Neutrophil (primary cell): ENCODE measurements around the gene PPP6R3.

Experiments
- H3K27ac ChIP-seq: fragments of 200-600 bp; sonication (generic); 2 replicates; pipeline ENCODE4 v1.5.1; 2016; ENCODE audit warnings: mild to moderate bottlenecking, moderate library complexity
- H3K27me3 ChIP-seq: fragments of 200-600 bp; sonication (generic); 2 replicates; pipeline ENCODE4 v1.6.0; 2016; ENCODE audit warnings: mild to moderate bottlenecking
- H3K36me3 ChIP-seq: fragments of 200-600 bp; sonication (generic); 2 replicates; pipeline ENCODE4 v1.5.1; 2017
- H3K4me1 ChIP-seq, 2 experiments: fragments of 200-600 bp in 1 of 2; sonication (generic) in 1 of 2; 1 replicate in 1 of 2; 2 replicates in 1 of 2; pipeline versions ENCODE4 v1.5.1 to v1.6.1; 2013 to 2016; ENCODE audit warnings: low read depth in 1 of 2, low read length in 1 of 2, mild to moderate bottlenecking in 1 of 2, moderate library complexity in 1 of 2; ENCODE audit not compliant: control insufficient read depth in 1 of 2, insufficient read depth in 1 of 2
- H3K4me3 ChIP-seq, 2 experiments: fragments of 200-600 bp in 1 of 2; sonication (generic) in 1 of 2; 1 replicate in 1 of 2; 2 replicates in 1 of 2; pipeline ENCODE4 v1.5.1; 2013 to 2016; ENCODE audit warnings: low read depth in 1 of 2, low read length in 1 of 2, mild to moderate bottlenecking in 1 of 2, moderate library complexity in 1 of 2
- H3K9me3 ChIP-seq: fragments of 200-600 bp; sonication (generic); 2 replicates; pipeline ENCODE4 v1.5.1; 2016
- TF ChIP-seq, protein P1 (sequence below): fragments of 200-600 bp; sonication (generic); IDR thresholded peaks from 2 replicates; pipeline ENCODE4 v1.5.1; 2016; ENCODE audit warnings: antibody characterized with exemption

The PPP6R3 gene

DNA sequence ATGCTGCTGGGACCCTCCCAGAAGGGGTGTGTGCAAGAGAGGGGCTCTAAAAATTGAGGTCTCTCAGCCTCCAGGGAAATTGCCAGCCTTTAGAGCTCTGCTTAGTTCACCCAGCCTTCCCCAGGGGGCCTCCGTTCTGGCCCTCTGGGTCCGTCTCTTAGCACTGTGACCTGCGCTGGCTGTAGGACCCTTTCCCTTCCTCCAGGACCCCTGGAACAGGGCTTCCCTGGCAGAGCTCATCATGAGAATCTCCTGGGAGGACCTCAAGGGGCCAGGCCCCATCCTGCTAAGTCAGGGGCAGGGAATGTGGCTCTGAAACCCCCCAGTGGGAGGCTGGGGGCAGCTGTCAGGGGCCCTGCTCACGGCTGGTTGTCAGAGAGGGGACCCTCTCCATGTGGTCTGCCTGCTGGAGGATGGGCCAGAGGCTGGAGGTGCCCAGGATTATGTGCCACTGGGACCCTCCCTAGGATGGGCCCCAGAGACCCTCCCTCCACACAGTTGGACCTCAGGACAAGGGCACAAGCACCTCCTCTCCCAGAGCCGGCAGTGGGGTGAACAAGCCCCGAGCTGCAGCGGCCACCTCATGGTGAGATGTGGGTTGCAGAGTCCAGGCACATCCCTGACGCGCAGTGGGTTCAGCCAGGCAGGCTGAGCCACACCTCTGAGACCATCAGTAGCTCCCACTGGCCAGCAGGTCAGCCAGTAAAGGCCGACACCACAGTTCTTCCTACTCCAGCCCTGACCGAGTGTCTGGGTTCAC lies 196.6 kb downstream of the PPP6R3 start:
- no peaks in the 10 kb centered on the region for H3K27me3 ChIP-seq
- H3K4me3 ChIP-seq = no peak overlapping the region
- no peak overlapping the region for H3K27ac ChIP-seq
- no peaks in the 10 kb centered on the region for H3K4me1 ChIP-seq
- H3K9me3 ChIP-seq = no peaks in the 10 kb centered on the region
- H3K36me3 ChIP-seq = no peaks in the 10 kb centered on the region
- TF ChIP-seq, protein P1, sequence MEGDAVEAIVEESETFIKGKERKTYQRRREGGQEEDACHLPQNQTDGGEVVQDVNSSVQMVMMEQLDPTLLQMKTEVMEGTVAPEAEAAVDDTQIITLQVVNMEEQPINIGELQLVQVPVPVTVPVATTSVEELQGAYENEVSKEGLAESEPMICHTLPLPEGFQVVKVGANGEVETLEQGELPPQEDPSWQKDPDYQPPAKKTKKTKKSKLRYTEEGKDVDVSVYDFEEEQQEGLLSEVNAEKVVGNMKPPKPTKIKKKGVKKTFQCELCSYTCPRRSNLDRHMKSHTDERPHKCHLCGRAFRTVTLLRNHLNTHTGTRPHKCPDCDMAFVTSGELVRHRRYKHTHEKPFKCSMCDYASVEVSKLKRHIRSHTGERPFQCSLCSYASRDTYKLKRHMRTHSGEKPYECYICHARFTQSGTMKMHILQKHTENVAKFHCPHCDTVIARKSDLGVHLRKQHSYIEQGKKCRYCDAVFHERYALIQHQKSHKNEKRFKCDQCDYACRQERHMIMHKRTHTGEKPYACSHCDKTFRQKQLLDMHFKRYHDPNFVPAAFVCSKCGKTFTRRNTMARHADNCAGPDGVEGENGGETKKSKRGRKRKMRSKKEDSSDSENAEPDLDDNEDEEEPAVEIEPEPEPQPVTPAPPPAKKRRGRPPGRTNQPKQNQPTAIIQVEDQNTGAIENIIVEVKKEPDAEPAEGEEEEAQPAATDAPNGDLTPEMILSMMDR = no peak

- no peak overlapping the region for H3K27ac ChIP-seq
- no peak overlapping the region for H3K4me3 ChIP-seq
- H3K27me3 ChIP-seq = no peaks in the 10 kb centered on the region
- no peaks in the 10 kb centered on the region for H3K9me3 ChIP-seq
- H3K36me3 ChIP-seq = no peaks in the 10 kb centered on the region
- TF ChIP-seq, protein P1 = no peak
- no peaks in the 10 kb centered on the region for H3K4me1 ChIP-seq
Observed at GRCh38 chr11:68658097-68658496, 197.5 kb downstream of the PPP6R3 start.

DNA sequence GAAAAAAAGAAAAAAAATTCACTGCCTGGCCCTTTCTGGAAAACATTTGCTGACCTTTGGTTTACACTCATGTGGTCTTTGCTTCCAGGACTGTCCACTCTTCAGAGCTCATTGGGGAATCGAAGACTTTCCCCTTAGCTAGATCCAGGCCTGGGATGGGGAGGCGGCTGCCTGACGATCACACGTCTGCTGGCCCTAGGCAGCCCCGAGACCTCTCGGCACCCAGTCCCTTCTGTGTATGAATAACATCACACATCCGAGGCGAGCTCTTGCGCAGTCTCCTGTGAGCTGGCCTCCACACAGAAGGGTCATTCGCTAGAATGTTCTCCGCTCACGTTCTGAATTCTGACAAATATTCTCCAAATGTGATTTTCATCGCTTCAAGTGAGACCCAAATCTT lies 198.1 kb downstream of the PPP6R3 start:
- TF ChIP-seq, protein P1 = no peak
- Histone ChIP-seq H3K27ac (no peak overlapping the region), H3K36me3 (no peaks in the 10 kb centered on the region), H3K9me3 (no peaks in the 10 kb centered on the region), H3K4me1 (no peaks in the 10 kb centered on the region), H3K4me3 (no peak overlapping the region), H3K27me3 (no peaks in the 10 kb centered on the region)

GRCh38 chr11:68659158-68659921 lies 198.8 kb downstream of the PPP6R3 start:
- Histone ChIP-seq H3K27me3 (no peaks in the 10 kb centered on the region), H3K9me3 (no peaks in the 10 kb centered on the region), H3K4me3 (no peak overlapping the region), H3K4me1 (no peaks in the 10 kb centered on the region), H3K36me3 (no peaks in the 10 kb centered on the region), H3K27ac (no peak overlapping the region)
- TF ChIP-seq, protein P1 = no peak

GRCh38 chr11:68660066-68660810 lies 199.7 kb downstream of the PPP6R3 start:
- H3K27me3 ChIP-seq = peaks cover 6% of the 10 kb centered on the region
- H3K36me3 ChIP-seq = no peaks in the 10 kb centered on the region
- no peak overlapping the region for H3K27ac ChIP-seq
- no peak overlapping the region for H3K4me3 ChIP-seq
- TF ChIP-seq, protein P1 = no peak
- H3K4me1 ChIP-seq = no peaks in the 10 kb centered on the region
- no peaks in the 10 kb centered on the region for H3K9me3 ChIP-seq
